ENCODE data around the gene CLRN3. TPM values are rescaled to one million over a fixed set of nuclear protein-coding genes. Genes with fewer than 3 reads are reported as not detected.

The CLRN3 gene
- total and polyA plus RNA-seq, 2 of the 8 experiments (the other 6 are each of a cell fraction or from before 2014, with no cell fraction given), result not detected

GRCh38 chr10:127911218-127911866, 18.6 kb upstream of the CLRN3 start:
- H4K91ac ChIP-seq (replicated peaks; ENCODE audit: insufficient read length, low read length), result no peak overlapping the region
- no peaks in the 10 kb centered on the region for H3K79me1 ChIP-seq (ENCODE audit: low read depth, low read length)
- no peak overlapping the region; the same call in 1 of the 2 replicates for H2BK15ac ChIP-seq (ENCODE audit: low read length)
- no peaks in the 10 kb centered on the region for H3K9me3 ChIP-seq (ENCODE audit: insufficient read depth in 2 of 2, low read depth in 1 of 2, low read length in 1 of 2)
- no peaks in the 10 kb centered on the region for H3K79me2 ChIP-seq (ENCODE audit: control insufficient read depth in 1 of 2, insufficient read depth in 2 of 2, low read length in 2 of 2)
- no peak overlapping the region for H2AFZ ChIP-seq (ENCODE audit: low read length)
- H3K4me2 ChIP-seq (ENCODE audit: insufficient read depth in 1 of 2, low read depth in 2 of 2, low read length in 2 of 2), result no peak overlapping the region
- peaks cover 3 to 17% (median 12%) of the 10 kb centered on the region in 4 experiments for H3K27me3 ChIP-seq (replicated peaks in 1 of 4; ENCODE audit: control insufficient read depth in 3 of 4, extremely low read depth in 1 of 4, insufficient read depth in 3 of 4, low read length in 3 of 4)
- no peak overlapping the region for H2BK12ac ChIP-seq (ENCODE audit: low read depth, low read length)
- TF ChIP-seq RFX5 (IDR thresholded peaks at IDR 0.05; ENCODE audit: borderline replicate concordance, low read depth, low read length) (no peak), POLR2A (IDR thresholded peaks at IDR 0.05; ENCODE audit: control extremely low read depth in 1 of 2, low read depth in 2 of 2, low read length in 2 of 2) (no peak), GABPA (IDR thresholded peaks at IDR 0.05; ENCODE audit: borderline replicate concordance, insufficient read depth, low read length) (no peak), BRCA1 (IDR thresholded peaks at IDR 0.05; ENCODE audit: low read depth, low read length) (no peak), SRF (IDR thresholded peaks at IDR 0.05; ENCODE audit: low read depth, low read length) (no peak), PHF8 (conservative IDR thresholded peaks at IDR 0.05; ENCODE audit: low read depth, low read length) (no peak)
- no peak overlapping the region for H3K56ac ChIP-seq (replicated peaks; ENCODE audit: insufficient read length, low read depth, low read length)
- H2BK5ac ChIP-seq (ENCODE audit: low read depth, low read length), result no peak overlapping the region
- H3K14ac ChIP-seq (ENCODE audit: insufficient read length), result no peak overlapping the region
- no peak overlapping the region for H3K9ac ChIP-seq (replicated peaks in 1 of 4; ENCODE audit: extremely low read depth in 1 of 4, low read depth in 3 of 4, low read length in 3 of 4)
- CTCF ChIA-PET (ENCODE audit: partially characterized antibody), result interaction anchor here (0.6 to 1.1 kb wide), 3 partner anchors 56 to 113 kb away, joined by 3 to 4 read pairs (median 3); no protein-coding TSS in a partner anchor
- peaks cover 3% of the 10 kb centered on the region; the same call in 1 of the 2 replicates for H3K23me2 ChIP-seq (ENCODE audit: low read depth, low read length)
- H2BK20ac ChIP-seq (ENCODE audit: low read length), result no peak overlapping the region
- no peaks in the 10 kb centered on the region for H3K36me3 ChIP-seq (ENCODE audit: control insufficient read depth in 2 of 4, insufficient read depth in 4 of 4, low read length in 3 of 4)
- H2AK5ac ChIP-seq (ENCODE audit: low read depth, low read length), result no peak overlapping the region
- 87% methylated on average over 10 of the region's 10 CpGs; no CpG with 5 or more reads in 1 of the 2 experiments for WGBS, 2 experiments (ENCODE audit: extremely low coverage in 1 of 2, insufficient coverage in 1 of 2, insufficient read length in 1 of 2, insufficient replicate concordance in 2 of 2, low coverage in 1 of 2, low lambda C conversion rate in 2 of 2, missing lambda C conversion rate in 1 of 2)
- no peak overlapping the region for H4K8ac ChIP-seq (ENCODE audit: extremely low read depth, insufficient read depth, low read length)
- H3K4me1 ChIP-seq (replicated peaks in 1 of 4; ENCODE audit: control insufficient read depth in 3 of 4, insufficient read depth in 4 of 4, low read length in 3 of 4), result peaks cover 0 to 3% (median 1%) of the 10 kb centered on the region in 4 experiments; a peak in 5 of 7 replicates
- no peak overlapping the region for H3K4ac ChIP-seq (replicated peaks; ENCODE audit: insufficient read length, low read depth, low read length)
- H3K27ac ChIP-seq (ENCODE audit: low read depth, low read length), result no peak overlapping the region
- H3K18ac ChIP-seq (ENCODE audit: extremely low read depth, low read length), result no peak overlapping the region
- no peak overlapping the region for H4K5ac ChIP-seq (ENCODE audit: insufficient read length, low read depth, low read length)
- no peak overlapping the region for H3K4me3 ChIP-seq (ENCODE audit: extremely low read depth in 1 of 4, insufficient read depth in 2 of 4, low read depth in 3 of 4, low read length in 4 of 4)
- DNase-seq (ENCODE audit: low read depth in 1 of 2, low spot score in 2 of 2) (no peak), FAIRE-seq (no peak)
- no peak overlapping the region for H2BK120ac ChIP-seq (replicated peaks; ENCODE audit: low read depth, low read length)
- POLR2A ChIA-PET (ENCODE audit: partially characterized antibody), result no interaction called here
- peaks cover 0 to 2% of the 10 kb centered on the region in 2 experiments for H4K20me1 ChIP-seq (replicated peaks in 1 of 2; ENCODE audit: control insufficient read depth in 1 of 2, insufficient read depth in 2 of 2, low read length in 2 of 2)
- no peak overlapping the region for H3K23ac ChIP-seq (ENCODE audit: insufficient read length)

Data from H1 (cell line).